ENCODE results near the gene TRPM3.

DNA sequence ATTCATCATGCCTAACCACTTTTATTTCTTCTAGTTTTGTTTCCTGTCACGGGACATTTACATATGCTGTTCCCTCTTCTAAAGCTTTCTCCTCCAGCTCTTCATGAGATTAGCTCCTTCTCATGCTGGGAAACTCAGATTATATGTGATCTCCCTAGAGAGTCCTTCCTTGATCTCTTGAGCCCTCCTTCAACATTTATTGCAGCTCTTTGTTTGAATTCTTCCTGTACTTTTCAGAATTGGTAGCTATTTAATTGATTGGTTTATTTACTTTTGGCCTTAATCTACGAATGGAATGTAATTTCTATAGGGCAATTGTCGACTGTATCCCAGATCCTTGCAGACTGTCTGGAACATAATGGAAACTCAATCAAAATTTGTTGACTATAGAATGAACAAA lies 9.7 kb upstream of the TRPM3 start:
- TF ChIP-seq CTCF (conservative IDR thresholded peaks at IDR 0.05): no peak
- no peak for TF ChIP-seq ZFX (IDR thresholded peaks at IDR 0.05)

All from C4-2B (cell line).